Astrocyte (in vitro differentiated cells and primary cell): ENCODE data around the gene RPLP2. TPM values are rescaled to one million over a fixed set of nuclear protein-coding genes. Genes with fewer than 3 reads are reported as not detected.
A peak's percentile ranks its signal among the peaks of the same experiment; 100 is the strongest.

Experiments used
- DNase-seq: peaks from one replicate; pipeline ENCODE4 v3.0.0-alpha.2; 2010; ENCODE audit warnings: low read depth
- FAIRE-seq: peaks from 2 replicates; lab custom pipeline; 2011; peaks lifted over from hg19 to GRCh38; lab: Jason Lieb, UNC
- H2AFZ ChIP-seq: 2 replicates; pipeline ENCODE4 v1.6.0; 2012; ENCODE audit warnings: low read depth, low read length, inconsistent platforms
- H3K27ac ChIP-seq: 2 replicates; pipeline ENCODE4 v1.5.1; 2011; ENCODE audit warnings: low read depth, low read length, inconsistent platforms
- H3K27me3 ChIP-seq: 2 replicates; pipeline ENCODE4 v1.6.0; 2011; ENCODE audit warnings: low read length, inconsistent platforms; ENCODE audit not compliant: insufficient read depth
- H3K36me3 ChIP-seq: 2 replicates; pipeline ENCODE4 v1.5.1; 2011; ENCODE audit warnings: low read length, inconsistent platforms; ENCODE audit not compliant: insufficient read depth
- H3K4me1 ChIP-seq: 2 replicates; pipeline ENCODE4 v1.5.1; 2011; ENCODE audit warnings: low read length, inconsistent platforms; ENCODE audit not compliant: insufficient read depth
- H3K4me2 ChIP-seq: 2 replicates; pipeline ENCODE4 v1.6.0; 2012; ENCODE audit warnings: low read length, inconsistent platforms
- H3K4me3 ChIP-seq: 2 replicates; pipeline ENCODE4 v1.5.1; 2011; ENCODE audit warnings: low read depth, mild to moderate bottlenecking, low read length, inconsistent platforms; ENCODE audit not compliant: insufficient read depth
- H3K79me2 ChIP-seq: 2 replicates; pipeline ENCODE4 v1.6.0; 2012; ENCODE audit warnings: mild to moderate bottlenecking, low read length, inconsistent platforms; ENCODE audit not compliant: insufficient read depth
- H3K9ac ChIP-seq: 2 replicates; pipeline ENCODE4 v1.6.0; 2012; ENCODE audit warnings: mild to moderate bottlenecking, low read length, inconsistent platforms
- H3K9me3 ChIP-seq: 2 replicates; pipeline ENCODE4 v1.5.1; 2012; ENCODE audit warnings: low read depth, mild to moderate bottlenecking, low read length, inconsistent platforms; ENCODE audit not compliant: insufficient read depth
- H4K20me1 ChIP-seq: 2 replicates; pipeline ENCODE4 v1.6.0; 2012; ENCODE audit warnings: low read length, inconsistent platforms; ENCODE audit not compliant: insufficient read depth
- H3K27ac Mint-ChIP-seq: one replicate; pipeline ENCODE4 v1.8.0; 2021; ENCODE audit warnings: mild to moderate bottlenecking, mixed read lengths; ENCODE audit not compliant: unreplicated experiment
- H3K27me3 Mint-ChIP-seq: one replicate; pipeline ENCODE4 v1.8.0; 2021; ENCODE audit warnings: low read depth, mixed read lengths; ENCODE audit not compliant: unreplicated experiment
- H3K36me3 Mint-ChIP-seq: one replicate; pipeline ENCODE4 v1.8.0; 2021; ENCODE audit warnings: low read depth, mixed read lengths; ENCODE audit not compliant: unreplicated experiment
- H3K4me1 Mint-ChIP-seq: one replicate; pipeline ENCODE4 v1.8.0; 2021; ENCODE audit warnings: low read depth, mixed read lengths; ENCODE audit not compliant: unreplicated experiment
- H3K4me3 Mint-ChIP-seq: one replicate; pipeline ENCODE4 v1.8.0; 2021; ENCODE audit warnings: mild to moderate bottlenecking, moderate library complexity, mixed read lengths; ENCODE audit not compliant: unreplicated experiment
- H3K9me3 Mint-ChIP-seq: one replicate; pipeline ENCODE4 v1.8.0; 2021; ENCODE audit warnings: mild to moderate bottlenecking, mixed read lengths; ENCODE audit not compliant: unreplicated experiment
- EZH2 ChIP-seq: IDR thresholded peaks from 2 replicates; pipeline ENCODE4 v1.6.1; 2012; ENCODE audit warnings: mild to moderate bottlenecking, low read length, inconsistent platforms; ENCODE audit not compliant: insufficient read depth
- total RNA-seq: library from RNA; stranded (reverse); gene quantifications from 2 replicates; pipeline ENCODE4 v1.2.1, GENCODE V29; 2021
- TF ChIP-seq, protein P1 (sequence below): IDR thresholded peaks from 2 replicates; pipeline ENCODE4 v1.5.1; 2011; ENCODE audit warnings: low read depth, mild to moderate bottlenecking, inconsistent platforms, low read length, moderate library complexity; ENCODE audit not compliant: insufficient read depth

RPLP2 gene
- total RNA-seq, 1 donor from 2014 or later: 1,666 TPM

DNA sequence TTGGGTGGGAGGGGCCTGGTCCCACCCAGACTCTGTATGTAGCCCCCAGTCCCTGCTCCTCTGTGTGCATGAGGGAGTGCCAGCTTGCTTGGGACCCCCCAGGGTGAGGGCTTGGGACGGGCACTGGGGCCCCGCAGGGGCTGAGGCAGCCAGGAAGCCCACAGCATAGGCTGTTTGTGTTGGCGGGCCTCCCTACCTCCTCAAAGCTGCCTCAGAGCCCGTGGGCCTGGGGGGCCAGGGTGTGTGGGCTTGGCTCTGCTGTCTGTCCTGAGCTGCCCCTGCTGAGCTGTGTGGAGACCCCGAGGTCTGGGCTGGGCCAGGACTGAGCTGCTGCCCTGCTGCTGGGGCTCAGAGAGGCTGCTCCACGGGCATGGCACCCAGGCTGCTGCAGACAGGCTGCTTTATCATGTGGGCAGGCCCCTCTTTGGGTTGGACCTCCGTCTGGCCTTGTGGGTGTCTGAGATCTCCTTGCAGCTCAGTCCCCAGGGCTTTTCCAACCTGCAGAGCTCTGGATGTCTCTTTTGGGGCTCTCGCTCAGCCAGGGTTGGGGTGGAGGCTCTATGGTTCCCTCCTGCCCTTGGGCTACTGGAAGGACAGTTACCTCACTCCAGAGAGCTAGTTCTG, 36.2 kb downstream of the RPLP2 start:
- Mint-ChIP-seq H3K4me3 (no peak overlapping the region), H3K36me3 (no peaks in the 10 kb centered on the region), H3K27me3 (no peaks in the 10 kb centered on the region), H3K27ac (no peak overlapping the region), H3K4me1 (peaks cover 6% of the 10 kb centered on the region), H3K9me3 (no peaks in the 10 kb centered on the region)
- Histone ChIP-seq H3K4me3 (peak overlapping the region; percentile 24), H3K36me3 (no peaks in the 10 kb centered on the region), H3K27me3 (no peaks in the 10 kb centered on the region), H3K79me2 (peaks cover 42% of the 10 kb centered on the region), H3K27ac (peak overlapping the region; percentile 16), H3K9me3 (no peaks in the 10 kb centered on the region), H2AFZ (no peak overlapping the region), H3K4me1 (peaks cover 49% of the 10 kb centered on the region), H3K9ac (peak overlapping the region; percentile 94), H3K4me2 (peak overlapping the region; percentile 88), H4K20me1 (peaks cover 67% of the 10 kb centered on the region)
- DNase-seq (no peak), FAIRE-seq (no peak)
- TF ChIP-seq, protein P1, sequence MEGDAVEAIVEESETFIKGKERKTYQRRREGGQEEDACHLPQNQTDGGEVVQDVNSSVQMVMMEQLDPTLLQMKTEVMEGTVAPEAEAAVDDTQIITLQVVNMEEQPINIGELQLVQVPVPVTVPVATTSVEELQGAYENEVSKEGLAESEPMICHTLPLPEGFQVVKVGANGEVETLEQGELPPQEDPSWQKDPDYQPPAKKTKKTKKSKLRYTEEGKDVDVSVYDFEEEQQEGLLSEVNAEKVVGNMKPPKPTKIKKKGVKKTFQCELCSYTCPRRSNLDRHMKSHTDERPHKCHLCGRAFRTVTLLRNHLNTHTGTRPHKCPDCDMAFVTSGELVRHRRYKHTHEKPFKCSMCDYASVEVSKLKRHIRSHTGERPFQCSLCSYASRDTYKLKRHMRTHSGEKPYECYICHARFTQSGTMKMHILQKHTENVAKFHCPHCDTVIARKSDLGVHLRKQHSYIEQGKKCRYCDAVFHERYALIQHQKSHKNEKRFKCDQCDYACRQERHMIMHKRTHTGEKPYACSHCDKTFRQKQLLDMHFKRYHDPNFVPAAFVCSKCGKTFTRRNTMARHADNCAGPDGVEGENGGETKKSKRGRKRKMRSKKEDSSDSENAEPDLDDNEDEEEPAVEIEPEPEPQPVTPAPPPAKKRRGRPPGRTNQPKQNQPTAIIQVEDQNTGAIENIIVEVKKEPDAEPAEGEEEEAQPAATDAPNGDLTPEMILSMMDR: no peak
- no peak for TF ChIP-seq EZH2

DNA sequence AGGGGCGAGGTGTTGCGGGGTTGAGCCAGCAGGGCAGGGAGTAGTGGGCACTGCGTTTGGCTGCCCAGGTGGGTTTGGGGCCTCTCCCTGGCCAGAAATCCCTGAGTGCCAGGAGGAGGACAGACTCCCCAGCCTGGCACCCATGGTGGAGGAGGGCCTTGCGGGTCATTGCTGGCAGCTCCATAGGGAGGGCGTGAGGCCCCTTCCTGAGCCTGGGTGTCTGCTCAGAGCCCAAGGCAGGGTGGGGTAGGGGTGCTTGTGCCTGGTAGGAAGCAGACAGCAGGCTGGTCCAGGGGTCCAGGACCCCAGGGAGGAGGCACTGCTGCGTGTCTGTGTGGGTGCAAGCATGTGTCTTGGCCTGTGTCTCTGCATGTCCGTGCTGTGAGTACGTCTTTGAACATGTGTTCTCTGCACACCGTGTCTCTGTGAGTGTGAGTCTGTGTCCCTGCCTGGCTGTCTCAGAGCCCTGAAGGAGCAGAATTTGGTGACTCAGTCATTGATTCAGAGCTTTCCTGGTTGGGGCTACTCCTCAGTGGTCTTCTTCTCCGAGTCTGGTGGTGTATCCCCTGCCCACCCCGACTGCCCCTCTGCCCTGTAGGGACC, 36.8 kb downstream of the RPLP2 start:
- H3K9me3 Mint-ChIP-seq: no peaks in the 10 kb centered on the region
- H3K9me3 ChIP-seq: no peaks in the 10 kb centered on the region
- no peak overlapping the region for H3K27ac ChIP-seq
- TF ChIP-seq EZH2: no peak
- TF ChIP-seq, protein P1: no peak
- peak overlapping the region; percentile 94 for H3K9ac ChIP-seq
- H3K27me3 ChIP-seq: no peaks in the 10 kb centered on the region
- FAIRE-seq: no peak
- H3K4me2 ChIP-seq: peak overlapping the region; percentile 88
- peak overlapping the region; percentile 77 for H3K4me3 Mint-ChIP-seq
- peaks cover 39% of the 10 kb centered on the region for H3K79me2 ChIP-seq
- H4K20me1 ChIP-seq: peaks cover 67% of the 10 kb centered on the region
- no peak overlapping the region for H3K4me3 ChIP-seq
- no peaks in the 10 kb centered on the region for H3K36me3 Mint-ChIP-seq
- no peak overlapping the region for H2AFZ ChIP-seq
- peak overlapping the region; percentile 69 for H3K27ac Mint-ChIP-seq
- H3K4me1 ChIP-seq: peaks cover 45% of the 10 kb centered on the region
- H3K36me3 ChIP-seq: no peaks in the 10 kb centered on the region
- peaks cover 6% of the 10 kb centered on the region for H3K4me1 Mint-ChIP-seq
- no peak for DNase-seq
- no peaks in the 10 kb centered on the region for H3K27me3 Mint-ChIP-seq

DNA sequence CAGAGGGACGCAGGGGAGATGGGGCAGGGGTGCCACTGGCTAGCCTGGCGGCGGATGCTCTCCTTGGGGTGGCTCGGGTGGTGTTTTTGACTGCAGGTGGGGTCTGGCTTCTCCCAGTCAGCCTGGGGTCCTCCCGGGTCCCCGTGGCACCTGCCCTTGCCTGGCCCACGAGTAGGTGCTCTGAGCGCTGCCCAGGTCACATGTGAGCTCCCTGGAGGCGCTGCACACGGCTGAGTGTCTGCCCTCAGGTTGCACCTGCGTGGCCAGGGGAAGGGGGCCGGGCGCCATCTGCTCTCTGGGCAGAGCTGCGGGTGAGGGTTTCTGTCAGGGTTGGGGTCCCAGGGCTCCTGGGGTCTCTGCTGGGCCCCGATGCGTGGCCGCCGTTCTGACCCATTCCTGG, 38.1 kb downstream of the RPLP2 start:
- Histone ChIP-seq H3K4me2 (no peak overlapping the region), H3K4me1 (peaks cover 45% of the 10 kb centered on the region), H3K36me3 (no peaks in the 10 kb centered on the region), H3K4me3 (no peak overlapping the region), H3K27ac (no peak overlapping the region), H3K79me2 (peaks cover 29% of the 10 kb centered on the region), H3K9me3 (no peaks in the 10 kb centered on the region), H2AFZ (no peak overlapping the region), H4K20me1 (peaks cover 73% of the 10 kb centered on the region), H3K27me3 (no peaks in the 10 kb centered on the region), H3K9ac (no peak overlapping the region)
- no peak for DNase-seq
- no peak overlapping the region for H3K27ac Mint-ChIP-seq
- H3K36me3 Mint-ChIP-seq: peaks cover 2% of the 10 kb centered on the region
- H3K27me3 Mint-ChIP-seq: no peaks in the 10 kb centered on the region
- TF ChIP-seq, protein P1: no peak
- no peak for TF ChIP-seq EZH2
- no peak for FAIRE-seq
- H3K4me3 Mint-ChIP-seq: no peak overlapping the region
- peaks cover 6% of the 10 kb centered on the region for H3K4me1 Mint-ChIP-seq
- H3K9me3 Mint-ChIP-seq: no peaks in the 10 kb centered on the region
